WERI-Rb-1 (cell line): ENCODE measurements around the gene SCYL3.
"Not testable (repeated sequence)": the region's sequence is repeated elsewhere in the genome, so short reads cannot be mapped to it uniquely, and the experiment has no call there.

Experiments
- DNase-seq: peaks from one replicate; pipeline ENCODE4 v3.0.0-alpha.2; 2020
- H3K27ac ChIP-seq: fragments of 250-450 bp; sonication (Bioruptor Pico); 2 replicates; pipeline ENCODE4 v1.5.1; 2020; ENCODE audit warnings: mild to moderate bottlenecking, moderate library complexity
- H3K27me3 ChIP-seq: fragments of 250-450 bp; sonication (Bioruptor Pico); 2 replicates; pipeline ENCODE4 v1.5.1; 2021; ENCODE audit warnings: mild to moderate bottlenecking, low read depth, moderate library complexity; ENCODE audit not compliant: insufficient read depth, severe bottlenecking
- H3K36me3 ChIP-seq: fragments of 250-450 bp; sonication (Bioruptor Pico); 2 replicates; pipeline ENCODE4 v1.5.1; 2020; ENCODE audit warnings: mild to moderate bottlenecking, moderate library complexity
- H3K4me3 ChIP-seq: 2 replicates; pipeline ENCODE4 v1.5.1; 2011; ENCODE audit warnings: low read depth, mild to moderate bottlenecking, control low read depth, low read length
- H3K9me3 ChIP-seq: fragments of 250-450 bp; sonication (Bioruptor Pico); 2 replicates; pipeline ENCODE4 v1.5.1; 2021; ENCODE audit warnings: mild to moderate bottlenecking, moderate library complexity; ENCODE audit not compliant: severe bottlenecking
- TF ChIP-seq, protein P1 (sequence below): IDR thresholded peaks from 2 replicates; pipeline ENCODE4 v1.5.1; 2011; ENCODE audit warnings: low read depth, mild to moderate bottlenecking, control low read depth, inconsistent platforms, low read length

Gene SCYL3

GRCh38 chr1:169918927-169919326 lies 25.2 kb upstream of the SCYL3 start:
- H3K4me3 ChIP-seq: no peak overlapping the region
- TF ChIP-seq, protein P1, sequence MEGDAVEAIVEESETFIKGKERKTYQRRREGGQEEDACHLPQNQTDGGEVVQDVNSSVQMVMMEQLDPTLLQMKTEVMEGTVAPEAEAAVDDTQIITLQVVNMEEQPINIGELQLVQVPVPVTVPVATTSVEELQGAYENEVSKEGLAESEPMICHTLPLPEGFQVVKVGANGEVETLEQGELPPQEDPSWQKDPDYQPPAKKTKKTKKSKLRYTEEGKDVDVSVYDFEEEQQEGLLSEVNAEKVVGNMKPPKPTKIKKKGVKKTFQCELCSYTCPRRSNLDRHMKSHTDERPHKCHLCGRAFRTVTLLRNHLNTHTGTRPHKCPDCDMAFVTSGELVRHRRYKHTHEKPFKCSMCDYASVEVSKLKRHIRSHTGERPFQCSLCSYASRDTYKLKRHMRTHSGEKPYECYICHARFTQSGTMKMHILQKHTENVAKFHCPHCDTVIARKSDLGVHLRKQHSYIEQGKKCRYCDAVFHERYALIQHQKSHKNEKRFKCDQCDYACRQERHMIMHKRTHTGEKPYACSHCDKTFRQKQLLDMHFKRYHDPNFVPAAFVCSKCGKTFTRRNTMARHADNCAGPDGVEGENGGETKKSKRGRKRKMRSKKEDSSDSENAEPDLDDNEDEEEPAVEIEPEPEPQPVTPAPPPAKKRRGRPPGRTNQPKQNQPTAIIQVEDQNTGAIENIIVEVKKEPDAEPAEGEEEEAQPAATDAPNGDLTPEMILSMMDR: no peak
- no peak overlapping the region for H3K27ac ChIP-seq
- no peaks in the 10 kb centered on the region for H3K36me3 ChIP-seq
- DNase-seq: no peak
- no peaks in the 10 kb centered on the region for H3K27me3 ChIP-seq
- H3K9me3 ChIP-seq: no peaks in the 10 kb centered on the region

DNA sequence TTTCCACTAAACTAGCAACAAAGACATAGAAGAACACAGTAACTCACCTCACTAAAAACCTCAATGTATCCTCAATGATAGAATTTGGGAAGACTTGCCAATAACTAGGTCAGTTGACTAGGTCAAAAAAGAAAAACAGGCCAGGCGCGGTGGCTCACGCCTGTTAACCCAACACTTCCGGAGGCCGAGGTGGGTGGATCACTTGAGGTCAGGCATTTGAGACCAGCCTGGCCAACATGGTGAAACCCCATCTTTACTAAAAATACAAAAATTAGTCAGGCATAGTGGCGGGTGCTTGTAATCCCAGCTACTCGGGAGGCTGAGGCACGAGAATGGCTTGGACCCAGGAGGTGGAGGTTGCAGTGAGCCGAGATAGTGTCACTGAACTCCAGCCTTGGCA lies 24.5 kb upstream of the SCYL3 start:
- H3K4me3 ChIP-seq, H3K36me3 ChIP-seq: not testable (repeated sequence)

GRCh38 chr1:169915150-169915549 lies 21.5 kb upstream of the SCYL3 start:
- DNase-seq: no peak
- Histone ChIP-seq H3K9me3 (no peaks in the 10 kb centered on the region), H3K27me3 (no peaks in the 10 kb centered on the region), H3K36me3 (no peaks in the 10 kb centered on the region), H3K4me3 (no peak overlapping the region), H3K27ac (no peak overlapping the region)
- TF ChIP-seq, protein P1: no peak

More for the DNA sequence above, 24.5 kb upstream of the SCYL3 start:
- not testable (repeated sequence) for H3K27ac ChIP-seq, H3K27me3 ChIP-seq, H3K9me3 ChIP-seq, DNase-seq

- TF ChIP-seq, protein P1: no peak
- no peaks in the 10 kb centered on the region for H3K27me3 ChIP-seq
- H3K27ac ChIP-seq: no peak overlapping the region
- no peak for DNase-seq
- H3K9me3 ChIP-seq: no peaks in the 10 kb centered on the region
- H3K36me3 ChIP-seq: no peaks in the 10 kb centered on the region
- H3K4me3 ChIP-seq: no peak overlapping the region
Measured at GRCh38 chr1:169914531-169914930, 20.8 kb upstream of the SCYL3 start.

- Histone ChIP-seq H3K27me3 (no peaks in the 10 kb centered on the region), H3K27ac (no peak overlapping the region), H3K36me3 (no peaks in the 10 kb centered on the region), H3K4me3 (no peak overlapping the region), H3K9me3 (no peaks in the 10 kb centered on the region)
- TF ChIP-seq, protein P1: no peak
- DNase-seq: no peak
Measured at GRCh38 chr1:169909499-169909898, 15.8 kb upstream of the SCYL3 start.

- H3K4me3 ChIP-seq: no peak overlapping the region
- DNase-seq: no peak
- H3K9me3 ChIP-seq: no peaks in the 10 kb centered on the region
- H3K27ac ChIP-seq: no peak overlapping the region
- no peaks in the 10 kb centered on the region for H3K27me3 ChIP-seq
- H3K36me3 ChIP-seq: no peaks in the 10 kb centered on the region
- TF ChIP-seq, protein P1: no peak
Measured at GRCh38 chr1:169906938-169907337, 13.2 kb upstream of the SCYL3 start.
